B cell (primary cell): ENCODE data around the gene MAP7D1. TPM values are rescaled to one million over a fixed set of nuclear protein-coding genes. Genes with fewer than 3 reads are reported as not detected.
A peak's percentile ranks its signal among the peaks of the same experiment; 100 is the strongest.

Experiments
- ATAC-seq: fragments of 200-7000 bp; cut with Tn5 transposase; one replicate; pipeline ENCODE4 v1.10.0; 2021; ENCODE audit warnings: low read depth, mild to moderate bottlenecking, moderate number of reproducible peaks, moderate library complexity
- CTCF ChIA-PET: fragments of 350-600 bp; sonication (Branson Sonifier 250); formaldehyde crosslinking; loops from one replicate; lab custom pipeline; 2021; ENCODE audit warnings: antibody characterized with exemption, inconsistent platforms; lab: Charles Lee
- POLR2A ChIA-PET: fragments of 350-600 bp; sonication (Branson Sonifier 250); formaldehyde crosslinking; loops from one replicate; lab custom pipeline; 2021; ENCODE audit warnings: antibody characterized with exemption; lab: Charles Lee
- DNase-seq: peaks from one replicate; pipeline ENCODE4 v3.0.0; 2013
- H2AFZ ChIP-seq: 2 replicates; pipeline ENCODE4 v1.6.1; 2012; ENCODE audit warnings: mild to moderate bottlenecking, low read depth, low read length; ENCODE audit not compliant: insufficient read depth, poor library complexity, severe bottlenecking
- H3K27ac ChIP-seq, 2 donors: 1 replicate in 1 of 2; 2 replicates in 1 of 2; pipeline ENCODE4 v1.5.1; 2012 to 2013; ENCODE audit warnings: low read length in 2 of 2, mild to moderate bottlenecking in 2 of 2, moderate library complexity in 1 of 2
- H3K27me3 ChIP-seq, 4 experiments: fragments of 200-600 bp in 1 of 4; sonication (generic) in 1 of 4; replicated peaks in 1 of 4; 1 replicate in 2 of 4; 2 replicates in 2 of 4; pipeline versions ENCODE4 v1.6.1 to v1.7.0; 2013 to 2016; ENCODE audit warnings: low read length in 3 of 4, mild to moderate bottlenecking in 2 of 4, mixed read lengths in 1 of 4, moderate library complexity in 1 of 4; ENCODE audit not compliant: insufficient read depth in 4 of 4, control insufficient read depth in 3 of 4; ENCODE audit errors: control extremely low read depth in 1 of 4
- H3K36me3 ChIP-seq, 2 experiments: replicated peaks in 1 of 2; 1 replicate in 1 of 2; 2 replicates in 1 of 2; pipeline versions ENCODE4 v1.6.1 to v1.7.1; 2013; ENCODE audit warnings: low read length in 1 of 2; ENCODE audit not compliant: insufficient read depth in 2 of 2, control insufficient read depth in 1 of 2; ENCODE audit errors: control extremely low read depth in 1 of 2, extremely low read depth in 1 of 2
- H3K4me1 ChIP-seq, 2 donors: fragments of 200-600 bp in 1 of 2; sonication (generic) in 1 of 2; 1 replicate in 1 of 2; 2 replicates in 1 of 2; pipeline versions ENCODE4 v1.5.1 to v1.6.1; 2013 to 2017; ENCODE audit warnings: low read length in 2 of 2; ENCODE audit not compliant: control insufficient read depth in 2 of 2, insufficient read depth in 2 of 2
- H3K4me2 ChIP-seq: replicated peaks from 2 replicates; pipeline ENCODE3; 2012; ENCODE audit warnings: mild to moderate bottlenecking, low read depth, low read length; ENCODE audit not compliant: poor library complexity, severe bottlenecking
- H3K4me3 ChIP-seq, 5 experiments: fragments of 200-600 bp in 1 of 5; sonication (generic) in 1 of 5; 1 replicate in 3 of 5; 2 replicates in 2 of 5; pipeline versions ENCODE4 v1.5.1 to v1.7.0; 2011 to 2016; ENCODE audit warnings: low read length in 4 of 5, mild to moderate bottlenecking in 4 of 5, low read depth in 2 of 5, control low read depth in 1 of 5, moderate library complexity in 1 of 5; ENCODE audit not compliant: insufficient read depth in 1 of 5; ENCODE audit errors: control extremely low read depth in 1 of 5, extremely low read depth in 1 of 5
- H3K79me2 ChIP-seq: fragments of 200-600 bp; sonication (generic); one replicate; pipeline ENCODE4 v1.6.0; 2016; ENCODE audit warnings: low read length; ENCODE audit not compliant: control insufficient read depth, insufficient read depth
- H3K9ac ChIP-seq: fragments of 200-600 bp; sonication (generic); 2 replicates; pipeline ENCODE4 v1.6.1; 2017; ENCODE audit warnings: mild to moderate bottlenecking, low read length, moderate library complexity
- H3K9me3 ChIP-seq, 3 donors: one replicate each; pipeline versions ENCODE4 v1.6.1 to v1.7.1; 2013; ENCODE audit warnings: low read length in 2 of 3; ENCODE audit not compliant: control insufficient read depth in 2 of 3, insufficient read depth in 1 of 3; ENCODE audit errors: control extremely low read depth in 1 of 3
- H4K20me1 ChIP-seq: 2 replicates; pipeline ENCODE4 v1.6.0; 2012; ENCODE audit warnings: mild to moderate bottlenecking, low read length; ENCODE audit not compliant: insufficient read depth, control insufficient read depth, poor library complexity, severe bottlenecking
- H3K27ac Mint-ChIP-seq: one replicate; pipeline ENCODE4 v1.8.0; 2021; ENCODE audit warnings: mixed read lengths
- H3K27me3 Mint-ChIP-seq: one replicate; pipeline ENCODE4 v1.8.0; 2021; ENCODE audit warnings: mixed read lengths
- H3K4me1 Mint-ChIP-seq: one replicate; pipeline ENCODE4 v1.8.0; 2021; ENCODE audit warnings: mixed read lengths
- H3K4me3 Mint-ChIP-seq: one replicate; pipeline ENCODE4 v1.8.0; 2021; ENCODE audit warnings: mixed read lengths
- H3K9me3 Mint-ChIP-seq: one replicate; pipeline ENCODE4 v1.8.0; 2022; ENCODE audit warnings: mixed read lengths; ENCODE audit not compliant: insufficient read depth
- CTCF ChIP-seq: fragments of 200-600 bp; IDR thresholded peaks from one replicate; pipeline ENCODE4 v1.8.0; 2022; ENCODE audit warnings: antibody characterized with exemption, mild to moderate bottlenecking
- EZH2 ChIP-seq: IDR thresholded peaks from 2 replicates; pipeline ENCODE4 v1.6.1; 2012; ENCODE audit warnings: borderline replicate concordance, low read depth, mild to moderate bottlenecking, moderate library complexity, low read length; ENCODE audit not compliant: insufficient read depth, poor library complexity, severe bottlenecking
- WGBS: methylation state at CpG from one replicate; pipeline ENCODE4 v1.1.5; 2013; ENCODE audit warnings: missing lambda C conversion rate; ENCODE audit not compliant: insufficient coverage; 5-methylcytosine and 5-hydroxymethylcytosine counted together
- intact Hi-C: fragments of 100-400 bp; cut with micrococcal nuclease; formaldehyde crosslinking; loops from one replicate; pipeline ENCODE4 v1.10.0; 2022
- polyA minus RNA-seq: library from RNA; depleted of rRNA, polyadenylated mRNA; stranded (reverse); fragments of >200 nt; gene quantifications from 2 replicates; pipeline ENCODE4 v1.2.3, GENCODE V29; 2012
- polyA plus RNA-seq: library from polyadenylated mRNA; depleted of rRNA; stranded (reverse); fragments of >200 nt; gene quantifications from 2 replicates; pipeline ENCODE4 v1.2.3, GENCODE V29; 2012
- total RNA-seq, 2 donors: library from RNA; stranded (reverse); fragments of 120-200 nt in 1 of 2; gene quantifications; 1 replicate in 1 of 2; 2 replicates in 1 of 2; pipeline versions ENCODE4 v1.2.3 to v1.2.4, GENCODE V29; 2013 to 2022

Gene MAP7D1
- total RNA-seq (65.2 and 66.4 TPM in 2 replicates), polyA plus RNA-seq (44.2 and 75.6 TPM in 2 replicates), polyA minus RNA-seq (53.8 and 79.5 TPM in 2 replicates)
- 25.5 TPM for total RNA-seq (2013)

DNA sequence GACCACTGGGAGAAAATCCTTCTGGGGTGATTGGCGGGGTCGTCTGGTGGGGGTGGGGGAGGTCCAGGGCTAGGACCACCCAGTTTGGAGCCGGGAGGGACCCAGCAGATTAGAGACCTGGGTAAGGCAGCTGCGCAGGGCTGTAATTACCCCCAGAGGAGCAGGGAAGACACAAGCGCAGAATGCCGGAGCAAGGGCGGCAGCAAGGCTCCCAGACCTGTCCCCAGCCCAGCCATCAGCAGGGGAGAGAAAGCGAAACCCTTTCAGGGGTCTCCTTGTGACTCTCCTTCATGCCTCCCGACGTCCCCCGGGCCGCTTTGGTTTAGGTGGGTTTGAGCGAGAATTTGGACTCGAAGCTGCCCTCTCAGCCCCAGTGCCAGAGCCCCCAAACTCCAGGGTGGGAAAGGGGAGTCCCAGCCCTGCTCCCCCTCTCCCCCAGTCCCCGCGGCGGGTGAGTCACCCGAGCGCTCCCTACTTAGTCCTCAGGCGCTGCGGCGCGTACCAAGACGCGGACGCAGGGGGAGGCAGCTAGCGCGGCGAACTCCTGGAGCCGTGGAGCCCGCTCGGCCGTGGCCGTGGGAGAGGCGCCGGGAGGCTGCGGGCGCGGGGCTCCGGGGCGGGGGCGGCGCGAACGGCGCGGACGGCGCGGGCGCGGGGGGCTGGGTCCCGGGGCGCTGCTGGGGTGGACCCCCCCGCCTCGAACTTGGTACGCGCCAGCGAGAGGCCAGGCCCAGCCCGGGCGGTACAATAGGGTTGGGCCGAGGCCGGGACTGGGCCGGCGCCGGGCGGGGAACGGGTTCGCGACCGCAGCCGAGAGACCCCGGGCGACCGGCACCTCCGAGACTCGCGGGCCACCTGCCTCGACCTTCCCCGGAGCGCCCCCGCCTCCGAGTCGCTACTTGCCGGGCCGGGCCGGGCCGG lies at the start of gene MAP7D1:
Gene MAP7D1, plus strand, starts transcription at position 753 of the 921 bp plus-strand sequence. CDS start 258 bp downstream, outside the sequence.
- Histone ChIP-seq H3K9me3 (no peaks in the 10 kb centered on the region), H3K79me2 (peaks cover 67% of the 10 kb centered on the region), H4K20me1 (no peaks in the 10 kb centered on the region), H3K27ac (peak within 1 kb of the TSS; percentile 96), H2AFZ (peak within 1 kb of the TSS; percentile 93), H3K27me3 (no peaks in the 10 kb centered on the region), H3K9ac (peak within 1 kb of the TSS; percentile 98), H3K36me3 (no peaks in the 10 kb centered on the region), H3K4me2 (peak within 1 kb of the TSS; percentile 94), H3K4me3 (peak within 1 kb of the TSS; percentile 70 to 97 (median 91)), H3K4me1 (peaks cover 54 to 60% of the 10 kb centered on the region in 2 donors)
- H3K27me3 Mint-ChIP-seq, result no peaks in the 10 kb centered on the region
- ATAC-seq (peak; percentile 81), DNase-seq (peak; percentile 94)
- TF ChIP-seq EZH2, result no peak
- no peak for TF ChIP-seq CTCF
- ChIA-PET POLR2A (interaction anchor here (0.7 to 1.5 kb wide), 3 partner anchors 68 to 242 kb away, joined by 3 to 5 read pairs (median 3); partner anchors contain the start of gene LSM10), CTCF (interaction anchor here (0.6 to 9.5 kb wide), 4 partner anchors 33 to 224 kb away, joined by 3 to 135 read pairs (median 17); partner anchors contain the start of gene THRAP3)
- under 1% methylated on average over 78 of the region's 88 CpGs for WGBS
- H3K27ac Mint-ChIP-seq, result peak within 1 kb of the TSS; percentile 95
- intact Hi-C loops, result no loop called here
- H3K4me3 Mint-ChIP-seq, result peak within 1 kb of the TSS; percentile 91
- no peaks in the 10 kb centered on the region for H3K9me3 Mint-ChIP-seq
- H3K4me1 Mint-ChIP-seq, result peaks cover 67% of the 10 kb centered on the region
